Middle frontal gyrus (tissue), 1 donor: ENCODE measurements around the gene OPN3.

Experiments used
- DNase-seq: peaks from one replicate; pipeline ENCODE4 v3.0.0-alpha.2; 2015; ENCODE audit warnings: low spot score; ENCODE audit errors: extremely low spot score

Gene OPN3

DNA sequence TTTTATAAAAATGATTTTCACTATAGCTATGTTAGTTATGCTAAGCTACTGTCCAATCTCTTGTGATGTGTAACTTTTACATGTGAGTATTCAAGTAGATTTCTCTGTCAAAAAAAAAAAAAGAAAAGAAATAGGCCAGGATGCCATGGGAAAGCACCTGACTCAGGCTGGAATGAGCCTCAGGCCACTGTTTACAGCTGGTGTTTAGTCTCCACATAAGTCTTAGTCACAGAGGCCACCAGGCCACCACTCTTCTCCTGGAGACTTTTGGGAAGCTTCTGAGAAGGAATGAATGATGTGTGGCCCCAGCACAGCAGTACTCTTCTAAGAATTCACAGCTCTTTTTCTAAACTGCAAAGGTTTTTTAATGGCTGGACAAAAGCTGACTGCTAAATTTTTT, 48.9 kb downstream of the OPN3 start:
- no peak for DNase-seq

DNA sequence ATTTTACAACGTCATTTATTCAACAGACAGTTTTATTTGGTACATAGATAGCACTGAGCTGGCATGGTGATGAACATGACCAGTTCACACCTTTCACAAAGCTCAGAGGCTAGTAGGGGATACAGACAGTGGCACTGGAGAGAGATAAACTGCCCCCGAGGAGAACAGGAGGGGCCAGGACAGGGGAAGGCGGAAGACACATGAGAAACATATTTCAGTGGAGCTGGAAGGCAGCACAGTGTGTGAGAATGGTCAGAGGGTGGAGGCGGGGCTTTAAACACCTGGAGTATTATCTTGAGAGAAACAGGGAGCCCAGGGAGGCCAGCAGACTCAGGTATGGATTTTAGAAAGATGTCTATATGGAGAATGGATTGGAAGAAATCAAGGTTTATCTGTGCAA, 49.5 kb downstream of the OPN3 start:
- DNase-seq, result no peak

DNA sequence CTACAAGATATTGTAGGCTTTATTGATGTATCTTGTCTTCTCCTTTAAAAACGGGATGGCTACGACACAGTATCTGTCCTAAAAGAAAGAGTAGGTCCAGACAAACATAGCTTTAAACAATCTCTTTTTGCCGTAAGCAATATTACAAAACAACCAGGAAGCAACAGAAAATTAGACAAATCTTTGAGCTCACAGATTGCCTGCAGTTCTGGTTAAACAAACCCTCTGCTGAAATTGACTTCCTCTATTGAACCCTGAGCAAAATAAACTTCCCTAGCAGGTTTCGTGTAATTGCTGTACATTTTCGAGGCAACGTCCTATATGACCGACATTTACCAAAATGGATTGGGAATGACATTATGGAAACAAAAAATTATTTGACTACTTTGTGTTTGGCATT, 50.6 kb downstream of the OPN3 start:
- no peak for DNase-seq

DNA sequence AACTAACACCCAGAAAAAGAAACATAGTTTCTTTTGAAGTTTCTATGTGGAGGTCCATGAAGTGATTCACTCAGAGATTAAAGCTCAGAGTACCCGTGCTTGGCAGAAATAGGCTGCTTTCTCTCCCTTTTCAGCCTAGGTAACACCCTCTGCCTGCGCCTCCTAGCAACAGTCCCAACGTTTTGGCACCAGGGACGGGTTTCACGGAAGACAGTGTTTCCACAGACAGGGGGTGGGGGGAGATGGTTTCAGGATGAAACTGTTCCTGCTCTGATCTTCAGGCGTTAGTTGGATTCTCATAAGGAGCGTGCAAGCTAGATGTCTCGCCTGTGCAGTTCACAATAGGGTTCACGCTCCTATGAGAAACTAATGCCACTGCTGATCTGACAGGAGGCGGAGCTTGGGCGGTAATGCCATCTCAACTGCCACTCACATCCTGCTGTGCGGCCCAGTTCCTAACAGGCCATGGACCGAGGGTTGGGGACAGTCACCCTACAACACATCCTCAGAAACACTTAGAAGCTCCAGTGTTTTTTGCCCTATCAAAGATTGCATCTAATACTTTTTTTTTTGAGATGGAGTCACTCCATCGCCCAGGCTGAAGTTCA, 53.2 kb downstream of the OPN3 start:
- DNase-seq, result no peak

DNA sequence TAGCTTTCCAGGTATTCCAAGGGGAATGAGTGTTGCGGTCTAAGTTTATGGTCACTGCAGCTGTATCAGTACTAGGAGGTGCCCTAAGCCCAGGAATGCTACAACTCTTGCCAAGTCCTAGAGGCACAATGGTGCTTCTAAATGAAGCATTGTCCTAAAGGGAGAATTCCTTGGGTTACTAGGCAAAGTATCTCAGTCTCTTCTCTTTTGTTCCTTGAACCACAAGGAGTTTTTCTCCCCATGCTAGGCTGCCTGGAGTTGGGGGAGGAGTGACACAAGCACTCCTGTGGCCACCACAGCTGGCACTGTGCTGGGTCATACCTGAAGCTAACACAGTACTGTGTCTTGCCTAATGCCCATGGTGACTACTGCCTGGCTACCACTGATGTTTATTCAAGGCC, 57.2 kb downstream of the OPN3 start:
- no peak for DNase-seq

DNA sequence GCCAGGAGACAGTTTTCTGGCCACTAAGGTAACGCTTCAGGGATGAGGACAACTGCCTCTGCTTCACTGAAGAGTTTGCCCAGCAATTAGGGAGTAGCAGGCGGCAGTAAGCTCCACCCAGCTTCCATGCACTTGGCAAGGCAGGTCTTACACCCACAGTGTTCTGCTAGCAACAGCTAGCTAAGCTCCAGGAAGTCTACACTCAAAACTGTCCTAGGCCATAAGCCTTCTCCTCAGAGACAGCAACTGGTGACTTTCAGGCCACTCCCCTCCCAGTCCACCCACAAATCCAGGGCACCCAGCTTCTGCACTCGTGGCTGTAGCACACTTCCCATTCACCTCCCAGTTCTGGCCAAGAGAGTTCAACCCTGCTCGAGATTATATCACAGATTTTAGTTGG, 60.7 kb downstream of the OPN3 start:
- DNase-seq, result no peak

DNA sequence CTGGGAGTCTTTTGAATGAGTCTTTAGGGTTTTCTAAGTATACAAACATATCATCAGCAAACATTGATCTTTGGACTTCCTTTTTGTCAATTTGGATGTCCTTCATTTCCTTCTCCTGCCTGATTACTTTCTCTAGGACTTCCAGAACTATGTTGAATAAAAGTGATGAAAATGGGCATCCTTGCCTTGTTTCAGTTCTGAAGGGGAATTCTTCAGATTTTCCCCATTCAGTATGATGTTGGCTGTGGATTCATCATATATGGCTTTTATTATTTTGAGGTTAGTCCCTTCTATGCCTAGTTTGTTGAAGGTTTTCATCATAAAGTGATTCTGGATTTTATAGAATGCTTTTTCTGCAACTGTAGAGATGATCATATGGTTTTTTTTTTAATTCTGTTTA, 66.0 kb downstream of the OPN3 start:
- DNase-seq, result no peak

DNA sequence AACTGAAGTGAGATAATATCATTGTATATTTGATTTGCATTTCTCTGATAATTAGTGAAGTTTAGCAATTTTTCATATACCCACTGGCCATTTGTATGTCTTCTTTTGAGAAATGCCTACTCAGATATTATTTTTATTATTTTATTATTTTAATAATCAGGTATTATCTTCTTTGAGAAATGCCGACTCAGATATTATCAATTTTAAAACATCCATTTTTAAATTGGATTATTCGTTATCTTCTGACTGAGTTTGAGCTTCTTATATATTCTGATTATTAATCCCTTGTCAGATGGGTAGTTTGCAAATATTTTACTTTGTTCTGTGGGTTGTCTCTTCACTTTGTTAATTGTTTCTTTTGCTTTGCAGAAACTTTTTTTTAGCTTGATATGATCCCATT, 70.3 kb downstream of the OPN3 start:
- no peak for DNase-seq

DNA sequence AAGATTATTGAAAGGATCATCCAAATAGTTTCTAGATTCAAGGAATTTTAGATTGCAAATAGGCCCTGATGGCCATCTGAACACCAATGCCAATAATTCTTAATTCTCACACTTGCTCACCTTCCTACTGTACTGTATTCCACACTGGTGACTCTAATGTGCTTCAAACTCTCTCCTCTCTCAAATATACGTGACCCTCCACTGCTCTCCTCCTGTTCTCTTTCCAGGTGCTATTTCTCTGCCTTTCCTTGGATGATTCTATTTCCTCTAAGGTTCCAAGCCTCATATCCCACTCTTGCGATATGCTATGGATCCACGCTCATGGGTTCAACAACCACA, 79.4 kb downstream of the OPN3 start:
- no peak for DNase-seq

DNA sequence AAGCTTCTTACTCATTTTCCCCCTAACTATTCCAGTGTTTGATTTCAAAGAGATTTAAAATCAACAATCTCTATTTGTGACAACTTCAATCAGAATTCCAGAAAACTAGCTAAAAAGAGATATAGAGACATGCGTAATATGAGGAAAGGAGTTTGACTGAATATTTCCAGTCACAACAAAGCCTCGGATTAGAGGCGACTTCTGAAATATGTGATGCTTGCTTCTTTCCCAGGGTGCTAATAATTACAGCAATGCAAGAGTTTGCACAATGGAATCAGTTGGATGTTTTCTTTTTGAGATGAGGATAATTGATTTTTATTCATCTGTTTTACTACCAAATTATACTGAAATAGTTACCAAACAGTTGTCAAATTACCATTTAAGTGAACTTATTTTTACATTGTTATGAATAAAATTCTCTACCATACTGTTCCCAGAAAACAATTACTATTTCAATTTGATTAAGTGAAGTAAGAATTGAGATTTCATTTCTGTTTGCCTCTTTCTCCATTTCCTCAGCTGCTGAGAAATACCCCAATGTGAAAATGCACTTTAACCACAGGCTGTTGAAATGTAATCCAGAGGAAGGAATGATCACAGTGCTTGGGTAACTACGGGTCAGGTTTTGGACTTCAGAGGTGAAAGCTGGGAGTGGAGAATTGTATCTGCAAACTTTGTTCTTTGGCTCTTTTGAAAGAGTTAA, 79.9 kb downstream of the OPN3 start:
- no peak for DNase-seq

DNA sequence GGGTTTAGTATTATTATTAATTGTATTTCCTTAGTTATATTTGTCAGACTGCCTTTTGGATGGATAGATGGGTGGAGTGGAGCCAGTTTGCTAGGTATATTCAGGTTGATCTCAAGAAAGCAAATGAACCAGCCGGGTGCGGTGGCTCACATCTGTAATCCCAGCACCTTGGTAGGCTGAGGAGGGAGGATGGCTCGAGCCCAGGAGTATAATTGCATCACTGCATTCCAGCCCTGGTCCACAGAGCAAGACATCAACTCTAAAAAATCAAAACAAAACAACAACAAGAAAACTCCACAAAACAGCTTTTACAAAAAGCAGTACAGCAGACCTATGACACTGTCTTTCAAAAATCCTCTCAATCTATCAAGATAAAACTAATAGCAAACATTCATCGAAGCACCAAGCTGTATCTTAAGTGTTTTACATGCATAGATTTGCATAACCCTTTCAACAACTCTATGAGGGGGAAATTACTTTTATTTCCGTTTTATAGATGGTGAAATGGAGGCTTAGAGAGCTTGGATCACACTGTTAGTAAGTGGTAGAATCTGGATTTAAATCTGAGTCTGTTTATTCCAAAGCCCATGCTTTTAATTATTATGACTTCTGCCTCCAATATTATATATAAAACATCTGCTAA, 82.5 kb downstream of the OPN3 start:
- DNase-seq, result no peak

DNA sequence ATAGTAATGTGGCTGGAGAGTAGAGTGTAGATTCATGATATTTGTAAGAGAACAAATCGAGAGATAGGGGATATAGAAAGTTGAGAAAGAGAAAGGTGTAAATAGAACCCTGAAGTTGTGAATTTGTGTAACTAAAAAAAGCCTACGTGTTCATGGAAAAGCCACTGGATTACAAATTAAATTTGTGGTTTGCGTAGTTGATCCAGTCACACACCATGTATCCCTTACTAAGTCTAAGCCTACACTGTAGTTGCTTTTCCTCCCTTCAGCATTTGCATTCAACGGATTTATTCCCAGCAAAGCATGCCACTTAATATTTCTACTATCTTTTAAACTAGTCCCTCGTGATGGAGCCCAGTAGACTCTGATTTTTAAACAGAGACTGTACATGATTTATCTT, 83.1 kb downstream of the OPN3 start:
- no peak for DNase-seq

DNA sequence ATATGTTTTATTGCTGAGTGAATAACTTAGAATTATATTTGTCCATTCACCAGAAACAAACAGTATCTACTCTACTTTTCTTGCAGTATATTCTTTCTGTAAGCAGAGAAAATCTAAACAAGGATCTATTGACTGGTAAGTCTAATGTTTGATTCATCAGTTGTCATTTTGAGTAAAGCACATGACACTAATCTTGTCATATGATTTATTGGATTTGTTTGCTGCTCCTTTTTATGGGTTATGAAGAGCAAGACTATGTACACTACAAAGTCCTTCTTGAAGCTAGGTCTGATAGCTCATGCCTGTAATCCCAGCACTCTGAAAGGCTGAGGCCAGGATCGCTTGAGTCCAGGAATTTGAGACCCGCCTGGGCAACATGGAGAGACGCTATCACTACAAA, 84.6 kb downstream of the OPN3 start:
- no peak for DNase-seq

DNA sequence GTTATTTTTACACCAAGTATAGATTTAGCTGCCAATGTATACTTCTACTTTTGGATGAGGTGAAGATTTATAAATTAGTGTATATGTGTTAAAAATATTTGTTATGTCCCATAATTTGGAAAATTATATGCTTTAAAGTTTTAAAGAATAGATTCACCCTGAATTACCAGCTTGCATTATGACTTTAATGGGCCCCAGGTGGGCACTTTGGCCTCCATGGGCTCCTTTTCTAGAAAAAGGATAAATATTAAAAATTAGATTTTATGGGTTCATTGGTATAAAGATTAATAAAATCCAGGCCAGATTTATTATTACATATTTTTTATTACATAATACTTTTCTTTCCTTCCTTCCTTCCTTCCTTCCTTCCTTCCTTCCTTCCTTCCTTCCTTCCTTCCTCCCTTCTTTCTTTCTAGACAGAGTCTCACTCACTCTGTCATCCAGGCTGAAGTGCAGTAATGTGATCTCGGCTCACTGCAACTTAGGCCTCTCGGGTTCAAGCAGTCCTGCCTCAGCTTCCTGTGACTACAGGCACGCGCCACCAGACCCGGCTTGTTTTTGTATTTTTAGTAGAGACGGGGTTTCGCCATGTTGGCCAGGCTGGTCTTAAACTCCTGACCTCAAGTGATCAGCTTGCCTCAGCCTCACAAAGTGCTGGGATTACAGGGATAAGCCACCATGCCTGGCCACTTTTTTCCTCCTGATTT, 86.1 kb downstream of the OPN3 start:
- no peak for DNase-seq

DNA sequence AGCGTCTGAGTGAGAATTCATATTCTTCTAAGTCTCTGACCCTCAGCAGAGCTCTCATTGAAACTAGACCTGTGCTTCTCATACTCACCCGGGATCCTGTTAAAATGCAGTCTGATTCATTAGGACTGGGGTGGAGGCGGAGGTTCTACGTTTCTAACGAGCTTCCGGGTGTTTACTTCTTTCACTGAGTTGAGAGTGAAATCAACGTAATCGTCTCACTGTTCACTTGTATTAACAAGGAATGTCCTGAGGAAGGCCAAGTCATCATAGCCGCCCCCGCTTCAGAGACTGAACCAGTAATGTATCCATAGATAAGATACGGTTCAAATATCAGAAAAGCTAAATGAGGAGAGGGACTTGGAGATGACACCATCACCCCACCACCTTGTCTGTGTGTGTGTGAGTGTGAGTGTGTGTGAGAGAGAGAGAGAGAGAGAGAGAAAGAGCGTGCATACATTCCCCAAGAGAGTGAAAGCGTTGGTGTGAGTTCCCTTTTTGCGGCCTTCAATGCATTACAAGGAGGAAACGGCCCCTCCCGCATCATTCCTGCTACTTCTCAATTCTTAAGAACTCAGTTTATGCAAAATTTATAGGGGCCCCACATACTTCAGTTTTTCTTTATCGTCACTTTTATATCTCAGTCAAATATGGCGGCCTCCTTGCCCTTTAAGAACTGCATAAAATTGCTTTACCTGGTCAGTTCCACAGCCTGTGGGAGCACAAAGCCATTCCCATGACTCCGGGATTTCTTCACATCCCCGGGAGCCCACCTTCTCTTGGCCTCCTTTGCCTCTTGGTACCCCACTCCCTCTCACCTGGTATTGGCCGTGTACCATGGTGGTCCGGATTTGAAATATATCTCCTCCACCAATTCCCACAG, 88.2 kb downstream of the OPN3 start:
- DNase-seq, result no peak

DNA sequence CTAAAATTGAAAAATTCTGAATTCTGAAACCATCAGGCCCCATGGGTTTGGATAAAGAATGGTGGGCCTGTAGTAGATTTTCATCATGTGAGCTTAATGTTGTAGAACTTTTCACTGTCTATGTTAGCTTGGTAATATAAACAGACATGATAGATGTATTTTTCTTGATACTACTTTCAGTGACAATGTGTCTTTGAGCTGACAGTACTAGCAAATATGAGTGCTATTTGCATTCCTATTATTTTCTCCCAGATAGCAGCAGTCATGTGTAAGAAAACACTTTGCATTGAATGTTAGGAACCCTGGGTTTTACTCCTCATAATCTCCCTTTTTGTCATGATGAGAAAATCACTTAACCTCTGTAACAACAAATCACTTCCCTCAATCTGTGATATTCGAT, 89.9 kb downstream of the OPN3 start:
- DNase-seq, result no peak

DNA sequence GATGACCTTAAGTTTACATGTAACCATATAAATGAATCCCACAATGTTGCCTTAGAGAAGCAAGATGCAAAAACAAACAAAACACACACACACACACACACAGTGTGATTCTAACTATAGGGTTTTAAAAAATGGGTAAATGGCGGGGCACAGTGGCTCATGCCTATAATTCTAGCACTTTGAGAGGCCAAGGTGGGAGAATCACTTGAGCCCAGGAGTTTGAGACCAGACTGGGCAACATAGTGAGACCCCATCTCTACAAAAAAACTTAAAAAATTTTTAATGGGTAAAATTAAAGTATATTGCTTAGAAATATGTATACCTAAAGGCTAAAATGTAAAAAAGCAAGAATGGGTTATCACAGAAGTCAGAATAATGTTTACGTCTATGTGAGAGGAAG, 92.2 kb downstream of the OPN3 start:
- DNase-seq, result no peak
